DMS114 treated with DMSO at 0.1 percent for 48 hours (cell line): ENCODE data around the gene FYN.

Experiments
- DNase-seq: peaks from one replicate; lab custom pipeline; 2025; ENCODE audit not compliant: unreplicated experiment; lab: John Stamatoyannopoulos, UW

FYN gene

GRCh38 chr6:111772381-111772780, 100.9 kb downstream of the FYN start:
- DNase-seq = no peak

GRCh38 chr6:111771629-111772028, 101.6 kb downstream of the FYN start:
- DNase-seq = no peak

- DNase-seq = no peak
Measured at GRCh38 chr6:111771094-111771432, 102.2 kb downstream of the FYN start.

GRCh38 chr6:111770263-111771093, 102.8 kb downstream of the FYN start:
- DNase-seq = no peak

GRCh38 chr6:111769365-111770152, 103.7 kb downstream of the FYN start:
- no peak for DNase-seq

GRCh38 chr6:111768431-111768770, 104.9 kb downstream of the FYN start:
- DNase-seq = no peak

- no peak for DNase-seq
Measured at GRCh38 chr6:111767752-111768430, 105.4 kb downstream of the FYN start.

GRCh38 chr6:111766201-111766857, 106.9 kb downstream of the FYN start:
- DNase-seq = no peak

- DNase-seq = no peak
Measured at GRCh38 chr6:111765763-111766162, 107.5 kb downstream of the FYN start.

- DNase-seq = no peak
Measured at GRCh38 chr6:111764238-111765175, 108.7 kb downstream of the FYN start.

- no peak for DNase-seq
Measured at GRCh38 chr6:111763381-111763780, 109.9 kb downstream of the FYN start.

GRCh38 chr6:111761783-111762312, 111.4 kb downstream of the FYN start:
- DNase-seq = no peak

- DNase-seq = no peak
Measured at GRCh38 chr6:111761212-111761611, 112.0 kb downstream of the FYN start.

GRCh38 chr6:111759836-111760785, 113.1 kb downstream of the FYN start:
- DNase-seq = no peak

GRCh38 chr6:111759331-111759835, 113.9 kb downstream of the FYN start:
- no peak for DNase-seq

GRCh38 chr6:111758608-111759329, 114.5 kb downstream of the FYN start:
- DNase-seq = no peak

- DNase-seq = no peak
Measured at GRCh38 chr6:111757342-111757741, 115.9 kb downstream of the FYN start.

- no peak for DNase-seq
Measured at GRCh38 chr6:111754423-111754822, 118.8 kb downstream of the FYN start.
